GM19035 (cell line): ENCODE data around the gene SP100.

Source experiments
- ATAC-seq: cut with Tn5 transposase; IDR thresholded peaks from one replicate; pipeline ENCODE4 v1.9.1; 2021; ENCODE audit not compliant: unreplicated experiment

SP100 gene

GRCh38 chr2:230537531-230537976 lies 121.6 kb downstream of the SP100 start:
- ATAC-seq = peak; percentile 74

GRCh38 chr2:230540332-230540731 lies 124.3 kb downstream of the SP100 start:
- no peak for ATAC-seq

GRCh38 chr2:230541934-230542380 lies 126.0 kb downstream of the SP100 start:
- ATAC-seq = peak; percentile 65

- ATAC-seq = no peak
These were observed 126.8 kb downstream of the SP100 start for GRCh38 chr2:230542751-230543150.

GRCh38 chr2:230552181-230552580 lies 136.2 kb downstream of the SP100 start:
- ATAC-seq = no peak

GRCh38 chr2:230557065-230557464 lies 141.1 kb downstream of the SP100 start:
- no peak for ATAC-seq

- no peak for ATAC-seq
These were observed 149.1 kb downstream of the SP100 start for GRCh38 chr2:230564805-230565779.

GRCh38 chr2:230569298-230569697 lies 153.3 kb downstream of the SP100 start:
- no peak for ATAC-seq

GRCh38 chr2:230570987-230571386 lies 155.0 kb downstream of the SP100 start:
- no peak for ATAC-seq

GRCh38 chr2:230575642-230576324 lies 159.8 kb downstream of the SP100 start:
- ATAC-seq = no peak

- no peak for ATAC-seq
These were observed 161.1 kb downstream of the SP100 start for GRCh38 chr2:230577114-230577513.

- ATAC-seq = no peak
These were observed 162.1 kb downstream of the SP100 start for GRCh38 chr2:230578106-230578505.

- peak; percentile 57 for ATAC-seq
These were observed 166.9 kb downstream of the SP100 start for GRCh38 chr2:230582851-230583283.

GRCh38 chr2:230583581-230583980 lies 167.6 kb downstream of the SP100 start:
- ATAC-seq = no peak

- no peak for ATAC-seq
These were observed 170.5 kb downstream of the SP100 start for GRCh38 chr2:230586328-230586982.

GRCh38 chr2:230589025-230589424 lies 173.0 kb downstream of the SP100 start:
- peak; percentile 11 for ATAC-seq

- peak; percentile 96 for ATAC-seq
These were observed 173.6 kb downstream of the SP100 start for GRCh38 chr2:230589497-230590015.

GRCh38 chr2:230590333-230590732 lies 174.3 kb downstream of the SP100 start:
- ATAC-seq = no peak

GRCh38 chr2:230591850-230592249 lies 175.8 kb downstream of the SP100 start:
- no peak for ATAC-seq

- no peak for ATAC-seq
These were observed 176.8 kb downstream of the SP100 start for GRCh38 chr2:230592775-230593174.
